Kidney tubule cell (primary cell): ENCODE results near the gene ANKRD12.
A peak's percentile ranks its signal among the peaks of the same experiment; 100 is the strongest.
"Not testable (repeated sequence)": the region's sequence is repeated elsewhere in the genome, so short reads cannot be mapped to it uniquely, and the experiment has no call there.

Experiments used
- DNase-seq: peaks from one replicate; pipeline ENCODE4 v3.0.0-alpha.2; 2018; ENCODE audit warnings: low spot score

The ANKRD12 gene

DNA sequence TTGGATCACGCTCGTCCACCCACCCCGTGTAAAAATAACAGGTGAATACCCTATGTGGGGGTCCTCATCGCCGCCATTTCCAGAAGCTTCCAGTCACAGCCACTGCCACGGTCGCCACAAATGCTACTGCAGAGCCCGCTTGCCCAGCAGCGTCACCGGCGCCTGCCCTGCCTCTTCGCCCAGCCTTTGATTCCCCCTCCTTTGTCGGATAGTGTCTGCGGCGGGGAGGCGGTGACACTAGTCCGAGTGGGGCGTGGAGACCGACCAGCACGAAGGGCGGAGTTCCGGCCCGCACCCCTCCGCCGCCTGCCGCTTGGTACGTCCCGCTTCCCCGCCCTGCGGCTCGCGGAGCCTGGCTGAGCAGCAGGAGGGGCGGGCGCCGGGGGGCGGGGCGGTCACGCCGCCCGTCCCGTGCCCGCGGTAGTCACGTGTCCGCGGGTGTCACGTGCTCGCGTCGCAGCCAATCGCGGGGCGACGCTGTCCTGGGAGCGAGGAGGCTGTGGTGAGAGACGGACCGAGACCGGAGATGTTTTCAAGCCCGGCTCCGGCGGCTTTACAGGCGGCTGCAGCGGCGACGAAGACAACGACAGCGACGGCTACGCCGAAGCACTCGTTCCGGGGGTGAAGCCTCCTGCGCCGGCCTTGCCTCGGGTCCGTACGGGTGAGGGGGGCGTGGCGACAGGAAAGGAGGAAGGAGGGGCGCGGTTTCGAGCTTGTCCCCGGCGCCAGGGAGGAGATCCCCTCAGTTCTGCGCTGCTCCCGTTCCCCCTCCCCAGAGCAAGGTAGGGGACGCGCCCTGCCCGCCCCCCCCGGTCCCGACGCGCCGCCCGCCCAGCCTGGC lies at the start of gene ANKRD12:
Gene ANKRD12 (plus strand): TSS at position 467 of the 841 bp plus-strand sequence. CDS start 45,652 bp downstream, outside the sequence.
- peak; percentile 98 for DNase-seq

DNA sequence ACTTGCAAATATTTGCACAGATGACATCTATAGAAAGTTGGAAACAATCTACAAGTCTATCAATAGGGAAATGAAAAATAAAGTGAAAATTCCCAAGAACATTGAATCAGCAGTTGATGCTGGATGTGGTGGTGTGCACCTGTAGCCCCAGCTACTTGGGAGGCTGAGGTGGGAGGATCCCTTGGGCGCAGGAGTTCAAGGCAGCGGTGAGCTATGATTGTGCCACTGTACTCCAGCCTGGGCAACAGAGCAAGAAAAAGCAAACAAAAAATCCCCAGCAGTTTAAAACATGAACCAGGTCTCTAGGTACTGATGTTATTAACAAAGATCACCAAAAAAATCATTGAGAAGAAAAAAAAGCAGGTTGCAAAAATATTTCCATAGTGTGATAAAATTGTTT lies 49.4 kb upstream of the ANKRD12 start:
- DNase-seq: no peak

DNA sequence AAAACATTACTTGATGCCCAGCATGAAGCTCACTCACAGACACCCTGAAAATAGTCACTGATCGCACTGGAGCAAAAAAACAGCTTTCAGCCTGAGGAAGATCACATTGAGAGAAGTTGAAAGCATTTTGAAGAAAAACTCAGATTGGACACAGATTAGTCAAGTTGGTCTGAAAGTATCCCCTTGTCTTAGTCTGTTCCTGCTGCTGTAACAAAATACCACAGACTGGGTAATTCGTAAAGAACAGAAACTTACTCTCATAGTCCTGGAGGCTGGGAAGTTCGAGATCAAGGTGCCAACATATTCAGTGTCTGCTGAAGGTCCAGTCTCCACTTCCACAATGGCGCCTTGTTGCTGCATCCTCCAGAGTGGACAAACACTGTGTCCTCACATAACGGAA lies 48.3 kb upstream of the ANKRD12 start:
- DNase-seq: no peak

DNA sequence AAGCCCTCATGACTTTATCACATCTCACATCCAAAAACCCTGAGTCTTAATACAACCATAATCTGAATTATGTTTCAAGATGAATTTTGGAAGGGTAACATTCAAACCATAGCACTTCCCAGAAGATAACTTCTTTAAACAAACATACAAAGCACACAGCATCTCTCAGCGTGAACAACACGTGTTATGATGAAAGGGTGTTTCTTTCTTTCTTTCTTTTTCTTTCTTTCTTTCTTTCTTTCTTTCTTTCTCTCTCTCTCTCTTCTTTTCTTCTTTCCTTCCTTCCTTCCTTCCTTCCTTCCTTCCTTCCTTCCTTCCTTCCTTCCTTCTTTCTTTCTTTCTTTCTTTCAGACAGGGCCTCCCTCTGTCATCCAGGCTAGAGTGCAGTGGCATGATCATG lies 47.9 kb upstream of the ANKRD12 start:
- not testable (repeated sequence) for DNase-seq

DNA sequence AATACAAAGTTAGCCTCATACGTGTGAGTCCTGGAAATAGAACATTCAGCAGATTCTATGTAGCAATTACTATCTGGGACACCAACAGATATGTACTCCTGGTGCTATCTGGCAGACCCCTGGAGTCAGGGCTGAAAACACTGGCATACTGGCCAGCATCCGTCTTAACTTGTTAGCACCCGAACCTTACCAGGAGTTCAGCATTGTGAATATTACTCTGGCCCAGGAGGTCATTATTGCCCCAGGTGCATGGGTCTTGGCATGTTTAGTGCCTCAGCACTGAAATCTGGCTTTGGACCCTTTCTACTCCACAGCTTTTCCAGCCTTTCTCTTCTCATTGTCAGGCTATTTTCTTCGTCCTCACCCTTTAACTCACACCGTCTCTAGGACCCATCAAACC lies 46.0 kb upstream of the ANKRD12 start:
- no peak for DNase-seq

DNA sequence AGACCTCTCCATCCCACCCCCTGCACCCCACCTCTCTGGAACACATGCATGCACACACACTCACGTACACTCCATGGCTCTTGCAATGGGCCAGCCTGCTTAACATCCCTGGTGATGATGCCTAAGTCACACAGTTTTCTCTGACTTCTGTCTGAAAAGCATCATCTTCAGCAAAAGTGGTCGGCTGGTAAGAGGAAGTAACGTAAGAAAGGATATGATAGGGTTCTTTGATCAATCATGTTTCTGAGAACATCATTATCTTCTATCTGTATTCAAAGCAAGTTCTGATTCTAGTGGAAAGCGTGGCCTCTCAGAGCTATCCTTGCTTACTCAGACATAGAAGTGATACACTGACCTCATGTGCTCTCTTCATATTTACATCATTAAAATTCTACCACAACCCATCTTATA lies 45.5 kb upstream of the ANKRD12 start:
- no peak for DNase-seq

DNA sequence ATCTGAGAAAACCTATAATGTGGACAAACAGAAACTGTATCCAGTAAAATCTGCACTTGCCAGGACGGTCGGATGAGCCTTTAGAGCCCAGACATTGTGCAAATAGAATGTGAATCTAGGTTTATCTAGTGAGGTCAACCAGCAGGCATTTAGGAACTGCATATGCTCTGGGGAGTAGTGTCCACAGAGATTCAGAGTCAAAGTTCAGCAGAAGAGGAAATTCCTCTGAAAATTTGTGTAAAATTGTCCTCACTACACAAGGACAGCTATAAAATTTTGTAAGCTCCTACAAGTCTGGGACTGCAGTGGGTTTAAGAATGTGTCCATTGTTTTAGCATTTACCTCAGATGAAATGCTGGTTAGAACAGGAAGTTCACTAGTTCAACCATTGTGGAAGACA lies 43.9 kb upstream of the ANKRD12 start:
- no peak for DNase-seq

DNA sequence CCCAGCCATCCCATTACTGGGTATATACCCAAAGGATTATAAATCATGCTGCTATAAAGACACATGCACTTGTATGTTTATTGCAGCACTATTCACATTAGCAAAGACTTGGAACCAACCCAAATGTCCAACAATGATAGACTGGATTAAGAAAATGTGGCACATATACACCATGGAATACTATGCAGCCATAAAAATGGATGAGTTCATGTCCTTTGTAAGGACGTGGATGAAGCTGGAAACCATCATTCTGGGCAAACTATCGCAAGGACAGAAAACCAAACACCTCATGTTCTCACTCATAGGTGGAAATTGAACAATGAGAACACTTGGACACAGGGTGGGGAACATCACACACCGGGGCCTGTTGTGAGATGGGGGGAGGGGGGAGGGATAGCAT lies 43.5 kb upstream of the ANKRD12 start:
- not testable (repeated sequence) for DNase-seq

DNA sequence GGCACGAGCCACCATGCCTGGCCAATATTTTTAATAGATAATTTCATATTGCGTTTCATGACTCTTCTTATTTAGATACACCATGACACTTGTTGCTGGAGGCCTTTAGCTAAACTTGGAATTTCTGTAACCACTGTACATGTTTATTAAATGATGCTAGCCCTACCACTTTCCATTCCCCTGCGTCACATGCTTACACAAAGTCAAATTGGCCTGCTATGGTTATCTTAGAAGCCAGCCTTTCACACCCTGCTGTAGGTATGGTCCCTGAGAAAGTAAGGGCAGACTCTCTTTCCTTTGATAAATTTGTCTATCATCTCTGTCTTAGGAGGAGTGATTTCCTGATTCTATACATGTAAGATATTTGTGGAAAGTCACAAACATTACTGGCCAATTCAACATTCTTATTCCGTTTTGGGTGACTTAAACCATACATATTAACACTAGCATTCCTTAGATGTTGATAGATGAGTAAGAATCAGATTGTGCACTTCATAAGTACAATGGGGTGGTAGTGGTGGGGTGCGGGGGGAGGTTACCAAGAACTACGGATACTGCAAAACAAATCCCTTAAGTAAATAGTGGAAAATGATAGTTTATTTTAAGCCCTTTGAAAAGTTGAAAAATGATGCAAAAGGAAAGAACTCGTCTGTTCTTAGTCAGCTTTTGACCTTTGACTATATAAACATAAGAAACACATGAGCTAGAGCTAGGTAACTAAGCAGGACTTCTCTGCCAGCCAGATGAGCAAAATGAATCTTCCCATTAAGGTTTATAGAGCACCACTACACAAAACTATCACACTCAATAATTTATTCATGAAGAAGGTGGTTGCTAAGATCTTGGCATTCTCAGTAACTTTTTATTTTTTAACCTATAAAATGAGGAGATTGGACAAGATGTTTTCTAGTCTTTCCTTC lies 42.0 kb upstream of the ANKRD12 start:
- peak; percentile 40 for DNase-seq

DNA sequence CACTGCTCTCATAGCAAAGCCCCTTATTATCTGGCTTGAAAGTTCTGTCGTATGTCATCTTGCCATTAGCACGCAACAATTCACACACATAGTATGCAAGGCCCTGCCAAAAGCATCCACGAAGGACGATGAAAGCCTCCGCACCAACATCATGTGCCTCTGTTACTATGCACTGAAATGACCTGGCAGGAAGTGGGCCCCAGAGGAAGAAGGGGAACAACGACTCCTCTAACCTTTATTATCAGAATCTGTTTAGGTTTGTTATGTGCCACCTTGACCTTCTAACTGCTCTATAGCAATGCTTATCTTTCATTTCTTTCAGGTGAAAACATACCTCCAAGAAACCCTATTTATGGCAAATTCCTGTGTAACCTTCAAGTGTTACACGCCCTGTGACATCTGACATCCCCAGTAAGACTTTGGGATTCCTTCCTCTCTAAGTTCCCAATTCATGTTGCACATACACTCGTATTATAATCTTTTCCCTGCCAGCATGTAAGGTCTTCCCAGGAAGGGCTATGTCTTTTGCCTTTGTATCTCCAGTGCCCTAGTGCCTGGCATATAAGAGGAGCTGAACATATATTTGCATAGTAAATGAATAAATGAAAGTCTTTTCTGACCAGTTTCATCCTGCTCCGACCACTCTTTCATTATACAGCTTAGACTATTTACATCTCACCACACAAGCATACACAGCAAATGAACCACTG lies 41.1 kb upstream of the ANKRD12 start:
- no peak for DNase-seq

DNA sequence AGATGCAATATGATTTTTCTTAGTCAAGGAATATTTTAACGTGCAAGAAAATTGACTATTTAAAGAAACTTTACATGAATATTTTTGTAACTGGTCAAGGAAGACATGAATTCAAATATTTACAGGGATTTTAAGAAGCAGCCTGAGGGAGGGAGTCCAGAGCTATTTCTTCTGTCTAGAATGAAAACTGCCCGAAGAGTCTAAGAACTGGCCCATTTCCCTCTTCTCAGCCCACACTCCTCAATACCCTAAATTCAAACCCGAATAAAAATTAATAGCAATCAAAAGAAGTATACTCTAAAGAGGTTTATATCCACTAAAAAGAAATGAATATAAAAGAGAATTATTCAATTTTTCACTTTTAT lies 40.6 kb upstream of the ANKRD12 start:
- no peak for DNase-seq

DNA sequence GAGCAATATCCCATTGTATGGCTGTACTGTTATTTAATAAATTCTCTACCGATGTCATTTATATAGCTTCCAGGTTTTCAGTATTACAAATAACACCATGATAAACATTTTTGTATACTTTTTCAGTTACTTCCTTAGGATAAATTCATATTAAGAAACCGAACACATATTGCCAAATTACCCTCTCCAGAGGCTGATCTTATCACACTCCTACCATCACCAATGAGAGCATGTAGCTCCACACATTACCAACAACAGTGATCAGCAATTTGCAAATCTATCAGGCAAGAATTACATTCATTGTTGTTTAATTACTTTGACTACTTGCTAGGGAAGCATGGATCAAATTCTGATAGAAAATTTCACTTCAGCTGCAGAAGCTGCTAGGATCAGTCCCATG lies 39.9 kb upstream of the ANKRD12 start:
- DNase-seq: no peak

DNA sequence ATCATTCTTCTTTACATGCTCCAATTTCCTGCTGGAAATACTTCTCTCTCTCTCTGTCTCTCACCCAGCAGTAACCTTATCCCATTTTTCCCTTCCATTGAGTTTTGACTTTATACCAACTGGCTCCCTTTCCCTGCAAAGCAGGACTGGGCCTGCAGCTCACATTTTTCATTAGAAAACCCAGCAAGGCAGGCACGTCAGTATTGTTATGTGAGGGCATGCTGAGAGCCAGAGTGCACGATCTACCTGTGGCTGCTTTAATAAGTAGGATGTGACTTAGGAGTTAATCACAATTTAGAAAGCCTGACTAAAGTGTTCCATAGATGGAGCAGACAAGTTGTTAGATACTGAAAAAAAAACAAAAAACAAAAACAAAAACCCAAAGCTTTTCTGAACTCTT lies 39.2 kb upstream of the ANKRD12 start:
- no peak for DNase-seq

DNA sequence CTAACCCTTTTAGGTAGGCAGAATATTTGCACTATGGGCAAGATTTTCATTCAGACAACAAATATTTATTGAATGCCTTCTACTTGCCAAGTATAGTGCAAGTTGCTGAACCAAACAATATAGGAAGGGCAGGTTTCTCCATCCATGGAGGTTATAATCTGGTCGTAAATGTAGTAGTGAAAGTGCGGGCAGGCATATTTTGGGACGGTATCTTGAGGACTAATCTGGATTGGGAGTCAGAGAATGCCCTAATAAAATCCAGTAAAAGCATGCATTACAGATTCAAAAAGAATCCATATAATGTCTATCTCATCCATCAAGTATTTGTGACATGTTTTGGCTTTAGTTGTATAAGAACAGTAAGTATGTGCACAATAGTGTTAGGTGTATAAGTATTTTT lies 35.8 kb upstream of the ANKRD12 start:
- DNase-seq: no peak

DNA sequence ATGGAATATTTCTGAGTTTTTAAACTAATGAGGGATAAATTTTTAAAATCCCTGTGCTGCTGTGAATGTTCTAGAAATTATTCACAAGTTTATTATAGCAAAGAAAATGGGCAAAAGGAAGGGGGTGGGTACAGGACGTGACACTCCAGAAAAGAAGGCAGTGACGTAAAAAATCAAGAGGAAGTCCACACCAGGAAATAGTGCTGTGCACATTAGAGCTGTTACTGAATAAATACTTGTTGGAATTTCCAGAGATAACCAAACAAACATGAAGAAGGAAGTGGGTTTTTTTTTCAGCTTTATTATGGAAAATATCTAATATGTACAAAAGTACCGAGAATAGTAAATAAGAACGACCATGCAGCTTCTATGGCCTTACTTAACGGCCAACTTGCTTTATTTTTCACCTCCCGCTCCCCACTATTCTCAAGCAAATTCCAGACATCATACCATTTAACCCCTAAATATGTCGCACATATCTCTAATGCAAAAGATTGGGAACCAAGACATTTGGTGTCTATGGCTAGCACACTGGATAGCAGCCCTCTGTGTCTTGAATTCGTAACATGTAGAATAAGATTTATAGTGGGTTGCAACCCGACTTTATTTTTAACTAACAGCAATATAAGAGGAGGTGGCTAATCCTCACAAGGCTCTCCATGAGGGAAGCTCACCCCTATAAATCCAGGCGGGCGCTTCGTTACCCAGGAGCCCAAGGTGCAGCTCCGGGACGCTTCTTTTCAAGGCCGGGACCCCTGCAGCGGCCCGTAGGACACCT lies 34.7 kb upstream of the ANKRD12 start:
- peak; percentile 87 for DNase-seq

DNA sequence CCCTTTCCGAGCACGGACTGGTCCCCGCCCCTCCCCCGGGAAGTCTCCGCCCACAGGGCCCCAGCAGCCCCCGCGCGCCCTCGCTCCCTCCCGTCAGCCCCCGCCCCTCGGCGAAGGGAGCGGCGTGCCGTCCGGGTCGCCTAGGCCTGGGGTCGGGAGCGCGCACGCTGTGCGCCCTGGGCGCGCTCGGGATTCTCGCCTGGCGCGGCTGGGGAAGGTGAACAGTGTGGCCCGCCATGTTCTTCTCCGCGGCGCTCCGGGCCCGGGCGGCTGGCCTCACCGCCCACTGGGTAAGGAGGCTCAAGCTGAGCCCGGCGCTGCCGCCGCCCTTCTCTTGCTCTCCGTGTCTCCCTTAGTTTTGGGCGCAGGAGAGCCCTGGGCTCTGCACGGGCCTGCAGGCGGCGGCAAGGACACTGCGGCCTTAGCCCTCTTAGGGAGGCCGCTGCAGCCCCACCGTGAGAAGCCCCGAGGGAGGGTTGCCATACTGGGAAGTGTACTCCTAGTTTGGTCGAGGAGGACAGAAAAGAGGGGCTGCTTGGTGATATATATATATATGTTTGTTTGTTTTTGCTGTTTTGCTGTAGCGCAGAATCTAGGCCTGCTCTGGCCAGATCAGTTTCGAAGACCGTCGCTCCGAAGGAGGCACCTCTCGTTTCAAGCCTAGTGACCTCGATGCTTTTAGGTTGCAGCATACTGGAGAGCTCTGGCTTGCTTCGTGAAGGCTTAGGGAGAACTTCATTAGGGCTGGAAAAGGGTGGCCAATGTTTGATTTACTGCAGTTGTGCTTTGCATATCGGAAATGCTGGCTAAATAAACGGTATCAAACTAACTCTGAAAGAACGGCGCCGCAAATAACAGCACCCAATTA lies 33.8 kb upstream of the ANKRD12 start, which contains the start of gene NDUFV2:
Gene NDUFV2 (plus strand): TSS at position 192 of the 868 bp plus-strand sequence. CDS start 45 bp downstream, at position 237.
- peak; percentile 95 for DNase-seq

DNA sequence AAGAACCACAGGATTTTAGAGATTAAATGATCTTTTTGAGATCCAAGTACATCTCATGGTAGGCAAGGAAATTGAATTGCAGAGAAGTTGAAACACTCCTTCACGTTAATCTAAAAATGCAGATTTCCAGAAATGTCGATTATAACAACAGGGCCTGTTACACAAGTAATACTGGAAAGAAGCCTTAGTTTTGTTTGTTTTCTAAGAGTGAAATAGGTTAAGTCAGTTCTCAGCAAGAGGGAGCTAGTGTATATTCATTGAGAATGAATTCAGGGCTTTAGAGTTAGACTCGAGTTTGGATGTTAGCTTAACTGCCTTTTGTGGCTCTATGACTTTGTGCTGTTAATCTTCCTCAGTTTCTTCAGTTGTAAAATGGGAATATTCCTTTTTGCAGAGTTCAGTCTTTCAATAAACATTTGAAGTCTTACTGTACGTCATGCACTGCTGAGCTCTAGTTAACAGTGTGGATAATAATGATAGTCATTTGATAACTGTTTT lies 33.2 kb upstream of the ANKRD12 start:
- DNase-seq: peak; percentile 11

DNA sequence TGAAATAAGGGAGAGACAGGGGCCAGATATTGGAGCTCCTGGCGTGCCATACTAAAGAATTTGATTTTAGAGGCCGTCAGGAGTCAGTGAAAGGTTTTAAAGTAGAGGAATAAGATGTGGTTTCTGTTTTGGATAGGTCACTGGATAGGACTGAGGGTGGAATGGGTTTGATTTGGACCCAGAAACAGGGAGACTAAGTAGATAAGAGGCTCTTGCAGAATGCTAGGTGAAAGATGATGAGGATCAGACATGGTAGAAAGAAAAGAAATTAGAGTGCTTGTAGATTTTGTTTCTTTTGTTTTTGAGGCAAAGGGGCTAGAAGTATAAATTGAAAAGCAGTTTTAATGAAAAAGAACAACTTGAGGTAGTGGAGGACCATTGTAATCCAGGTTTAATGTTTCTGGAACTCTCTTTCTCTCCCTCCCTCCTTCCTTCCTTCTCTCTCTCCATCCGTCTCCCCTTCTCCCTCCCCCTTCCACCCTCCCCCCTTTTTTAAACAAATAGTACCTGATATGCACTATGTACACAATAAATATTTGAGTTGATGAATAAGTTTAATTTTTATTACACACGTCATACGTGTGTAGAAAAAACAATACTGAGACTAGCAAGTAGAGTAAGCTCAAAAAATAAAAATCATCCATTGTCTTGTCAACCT lies 32.2 kb upstream of the ANKRD12 start:
- no peak for DNase-seq

DNA sequence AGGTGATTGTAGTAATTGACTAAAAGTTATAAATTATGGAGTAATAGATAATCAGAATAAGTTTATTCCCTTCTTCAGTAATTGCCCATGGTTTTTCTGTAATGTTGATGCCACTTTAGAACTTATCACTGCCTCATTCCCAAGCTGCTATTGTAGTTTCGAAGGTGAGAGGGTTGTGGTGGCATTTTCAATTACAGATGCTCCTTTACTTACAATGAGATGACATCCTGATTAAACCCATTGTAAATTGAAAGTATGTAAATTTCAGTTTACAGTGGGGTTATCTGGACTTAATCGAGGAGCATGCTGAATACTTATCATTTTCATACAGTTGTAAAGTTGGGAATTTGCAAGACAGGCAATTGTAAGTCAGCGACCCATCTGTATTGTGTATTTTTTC lies 31.2 kb upstream of the ANKRD12 start:
- no peak for DNase-seq

DNA sequence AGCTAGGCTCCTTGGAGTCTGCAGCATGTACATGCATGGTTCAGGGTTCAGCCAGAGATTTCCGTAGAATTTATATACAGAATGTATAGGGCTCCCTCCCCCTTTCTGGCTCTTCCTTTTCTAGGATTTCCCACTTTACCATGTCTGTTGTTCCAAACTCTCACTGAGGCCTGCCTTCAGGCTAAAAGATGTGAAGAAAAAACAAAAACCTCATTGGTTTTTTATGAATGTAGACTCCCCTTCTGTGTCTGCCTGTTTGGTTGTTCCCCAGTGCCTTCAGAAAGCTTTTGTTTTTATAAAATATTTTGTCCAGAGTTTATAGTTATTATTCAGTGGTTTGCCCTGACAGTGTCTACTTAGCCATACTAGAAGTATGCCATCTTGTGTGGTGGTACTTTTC lies 30.5 kb upstream of the ANKRD12 start:
- no peak for DNase-seq
